Measurements from ENCODE around the gene OR4C15.

The OR4C15 gene

GRCh38 chr11:55554169-55554568 is at the start of gene OR4C15:
OR4C15 (plus strand) TSS chr11:55554469; CDS start chr11:55554469, 0 bp downstream.
- DNase-seq (ENCODE audit: low read depth in 3 of 3), result no peak

- no peak for DNase-seq (ENCODE audit: low read depth in 3 of 3)
Measured at GRCh38 chr11:55571828-55572227, 17.6 kb downstream of the OR4C15 start, which contains the start of gene OR4C16. OR4C16 (plus strand) TSS chr11:55572128; CDS start chr11:55572128, 0 bp downstream.

GRCh38 chr11:55572548-55572947 is 18.3 kb downstream of the OR4C15 start:
- no peak for DNase-seq (ENCODE audit: low read depth in 3 of 3)
